ENCODE results near the gene EPC2. TPM values are rescaled to one million over a fixed set of nuclear protein-coding genes. Genes with fewer than 3 reads are reported as not detected.
A peak's percentile ranks its signal among the peaks of the same experiment; 100 is the strongest.

The EPC2 gene
- total and polyA plus RNA-seq, 2 donors: 18.9 to 80.9 TPM

- Histone ChIP-seq H3K36me3 (ENCODE audit: insufficient read depth) (no peaks in the 10 kb centered on the region), H3K27ac (ENCODE audit: low read depth) (no peak overlapping the region), H3K4me3 (ENCODE audit: low read depth, low read length) (no peak overlapping the region), H3K4me1 (ENCODE audit: insufficient read depth) (peaks cover 2% of the 10 kb centered on the region)
- WGBS: 75% methylated on average over 5 of the region's 5 CpGs
- no peak for DNase-seq (ENCODE audit: extremely low spot score)
Measured at GRCh38 chr2:148617219-148617618, 27.3 kb upstream of the EPC2 start.

GRCh38 chr2:148619560-148620195 is 24.9 kb upstream of the EPC2 start:
- 77% methylated on average over 4 of the region's 4 CpGs for WGBS
- Histone ChIP-seq H3K4me1 (ENCODE audit: insufficient read depth) (peaks cover 2% of the 10 kb centered on the region), H3K27ac (ENCODE audit: low read depth) (no peak overlapping the region), H3K4me3 (ENCODE audit: low read depth, low read length) (no peak overlapping the region), H3K36me3 (ENCODE audit: insufficient read depth) (no peaks in the 10 kb centered on the region)
- DNase-seq (ENCODE audit: extremely low spot score): no peak

- Histone ChIP-seq H3K27ac (ENCODE audit: low read depth) (no peak overlapping the region), H3K4me3 (ENCODE audit: low read depth, low read length) (no peak overlapping the region), H3K4me1 (ENCODE audit: insufficient read depth) (no peaks in the 10 kb centered on the region), H3K36me3 (ENCODE audit: insufficient read depth) (no peaks in the 10 kb centered on the region)
- peak; percentile 37 for DNase-seq (ENCODE audit: extremely low spot score)
- WGBS: 46% methylated on average over 3 of the region's 3 CpGs
Measured at GRCh38 chr2:148622366-148622765, 22.2 kb upstream of the EPC2 start.

DNA sequence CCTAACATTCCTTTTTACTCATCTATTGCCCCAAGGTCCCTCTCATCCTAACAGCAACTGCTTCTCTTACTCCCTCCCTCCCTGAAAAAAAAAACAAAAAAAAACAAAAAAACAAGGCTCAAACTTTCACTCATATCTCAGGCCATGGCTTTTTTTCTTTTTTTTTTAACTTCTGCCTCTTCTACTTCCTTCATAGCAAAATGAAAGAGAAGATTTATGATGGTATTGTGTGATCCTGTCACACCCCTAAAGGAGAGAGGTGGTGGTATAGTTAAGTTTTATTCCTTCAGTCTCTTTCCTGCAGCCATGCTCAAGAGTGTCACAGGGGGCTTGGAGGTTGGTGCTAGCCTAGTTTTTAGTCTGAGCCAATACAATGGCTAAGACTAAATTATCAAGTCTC is 21.5 kb upstream of the EPC2 start:
- Histone ChIP-seq H3K27ac (ENCODE audit: low read depth) (no peak overlapping the region), H3K36me3 (ENCODE audit: insufficient read depth) (no peaks in the 10 kb centered on the region), H3K4me1 (ENCODE audit: insufficient read depth) (no peaks in the 10 kb centered on the region), H3K4me3 (ENCODE audit: low read depth, low read length) (no peak overlapping the region)
- DNase-seq (ENCODE audit: extremely low spot score): no peak

DNA sequence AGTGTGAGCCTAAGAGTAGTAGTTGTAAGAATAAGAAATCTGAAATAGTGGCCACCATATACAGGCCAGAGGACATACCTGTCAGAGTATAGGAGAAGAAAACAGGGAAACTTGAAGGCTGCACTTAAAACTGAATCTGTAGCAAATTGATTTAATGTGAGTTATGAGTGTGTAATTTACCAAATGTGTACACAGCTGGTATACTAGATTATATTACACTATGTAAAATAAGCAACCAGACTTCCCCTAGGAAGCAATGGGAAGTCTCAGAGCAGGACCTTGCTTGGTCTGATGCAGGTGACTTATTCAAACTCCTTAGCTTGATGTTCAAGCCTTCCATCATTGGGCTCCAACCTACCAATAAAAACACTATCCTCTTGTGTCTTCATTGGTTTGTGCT is 17.3 kb upstream of the EPC2 start:
- no peak for DNase-seq (ENCODE audit: extremely low spot score)
- Histone ChIP-seq H3K4me3 (ENCODE audit: low read depth, low read length) (no peak overlapping the region), H3K27ac (ENCODE audit: low read depth) (no peak overlapping the region)

DNA sequence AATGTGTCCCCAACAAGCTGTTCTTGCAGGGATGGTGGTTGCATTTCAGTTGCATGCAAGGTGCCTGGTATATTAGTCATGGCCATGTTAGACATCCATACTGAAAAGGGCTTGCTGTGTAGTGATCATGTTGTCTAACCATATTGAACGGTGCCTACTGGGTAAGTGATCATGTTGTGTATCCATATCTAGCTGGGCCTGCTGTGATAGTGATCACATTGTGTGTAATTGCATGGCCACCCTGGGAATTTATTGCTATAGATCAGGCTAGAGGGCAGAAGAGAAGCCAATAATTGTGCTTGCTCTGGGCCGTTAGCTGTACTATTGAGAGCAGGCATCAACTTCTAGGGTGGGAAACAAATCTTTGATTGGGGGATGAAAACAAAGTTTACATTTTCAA is 9.8 kb upstream of the EPC2 start:
- 88% methylated on average over 2 of the region's 2 CpGs for WGBS
- H3K27ac ChIP-seq (ENCODE audit: low read depth): no peak overlapping the region

More for the DNA sequence above, 17.3 kb upstream of the EPC2 start:
- H3K4me1 ChIP-seq (ENCODE audit: insufficient read depth): no peaks in the 10 kb centered on the region
- no peaks in the 10 kb centered on the region for H3K36me3 ChIP-seq (ENCODE audit: insufficient read depth)

DNA sequence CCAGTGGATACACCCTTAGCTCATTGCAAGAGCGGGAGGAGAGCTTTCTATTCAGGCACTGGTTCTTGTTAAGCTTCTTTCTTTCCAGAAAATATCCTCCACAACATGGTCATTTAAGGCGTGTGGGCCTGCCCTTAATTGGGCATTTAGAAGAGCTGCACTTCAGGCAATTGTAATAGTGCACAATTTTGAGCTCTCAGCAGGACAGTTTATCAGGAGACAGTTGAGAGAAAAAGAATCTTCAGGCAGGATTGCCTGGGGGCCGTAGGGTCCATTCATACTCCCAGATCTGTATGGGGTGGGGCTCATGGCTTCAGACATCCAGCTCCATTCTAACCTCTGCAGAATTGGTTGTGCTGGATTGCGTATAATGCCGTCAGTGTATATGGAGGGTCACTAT is 6.0 kb upstream of the EPC2 start:
- Histone ChIP-seq H3K4me1 (ENCODE audit: insufficient read depth) (no peaks in the 10 kb centered on the region), H3K27ac (ENCODE audit: low read depth) (no peak overlapping the region), H3K4me3 (ENCODE audit: low read depth, low read length) (no peak overlapping the region), H3K36me3 (ENCODE audit: insufficient read depth) (no peaks in the 10 kb centered on the region)
- no peak for DNase-seq (ENCODE audit: extremely low spot score)
- 89% methylated on average over 5 of the region's 5 CpGs for WGBS

More for the DNA sequence above, 9.8 kb upstream of the EPC2 start:
- no peak for DNase-seq (ENCODE audit: extremely low spot score)
- H3K4me1 ChIP-seq (ENCODE audit: insufficient read depth): no peaks in the 10 kb centered on the region
- no peak overlapping the region for H3K4me3 ChIP-seq (ENCODE audit: low read depth, low read length)
- H3K36me3 ChIP-seq (ENCODE audit: insufficient read depth): no peaks in the 10 kb centered on the region

GRCh38 chr2:148640767-148641166 is 3.8 kb upstream of the EPC2 start:
- 58% methylated on average over 5 of the region's 5 CpGs for WGBS
- no peak for DNase-seq (ENCODE audit: extremely low spot score)
- no peaks in the 10 kb centered on the region for H3K36me3 ChIP-seq (ENCODE audit: insufficient read depth)
- no peaks in the 10 kb centered on the region for H3K4me1 ChIP-seq (ENCODE audit: insufficient read depth)
- no peak overlapping the region for H3K4me3 ChIP-seq (ENCODE audit: low read depth, low read length)
- H3K27ac ChIP-seq (ENCODE audit: low read depth): no peak overlapping the region

DNA sequence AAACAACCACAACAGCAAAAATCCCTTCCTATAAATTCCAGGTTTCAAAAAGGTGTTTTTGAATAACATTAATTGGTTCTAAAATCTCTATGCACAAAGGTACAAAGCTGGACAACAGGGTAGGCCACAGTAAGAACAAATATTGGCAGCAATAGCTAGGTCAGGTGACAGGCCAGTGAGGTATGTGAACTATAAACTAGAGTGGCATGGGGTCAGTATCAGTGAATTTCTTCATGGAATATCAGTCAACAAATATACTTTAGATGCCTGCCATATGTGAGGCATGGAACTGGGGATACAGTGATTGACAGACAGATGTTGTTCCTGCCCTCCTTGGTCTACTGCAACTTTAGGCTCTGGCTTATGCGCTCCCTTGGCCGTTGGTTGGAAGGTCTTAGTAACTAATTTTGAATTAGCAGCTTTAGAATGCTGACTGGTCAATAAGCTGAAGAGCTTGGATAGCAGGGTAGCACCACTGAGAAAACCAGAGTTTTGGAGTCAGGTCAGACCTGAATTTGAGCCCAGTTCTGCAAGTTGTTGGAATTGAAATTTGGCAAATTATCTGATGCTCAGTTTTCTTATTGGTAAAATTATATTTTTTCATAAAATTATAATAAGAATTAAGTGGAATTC is 2.3 kb upstream of the EPC2 start:
- DNase-seq (ENCODE audit: extremely low spot score): no peak
- H3K27ac ChIP-seq (ENCODE audit: low read depth): no peak overlapping the region
- no peak overlapping the region for H3K4me3 ChIP-seq (ENCODE audit: low read depth, low read length)
- H3K4me1 ChIP-seq (ENCODE audit: insufficient read depth): no peaks in the 10 kb centered on the region
- 65% methylated on average over 2 of the region's 2 CpGs for WGBS
- no peaks in the 10 kb centered on the region for H3K36me3 ChIP-seq (ENCODE audit: insufficient read depth)

DNA sequence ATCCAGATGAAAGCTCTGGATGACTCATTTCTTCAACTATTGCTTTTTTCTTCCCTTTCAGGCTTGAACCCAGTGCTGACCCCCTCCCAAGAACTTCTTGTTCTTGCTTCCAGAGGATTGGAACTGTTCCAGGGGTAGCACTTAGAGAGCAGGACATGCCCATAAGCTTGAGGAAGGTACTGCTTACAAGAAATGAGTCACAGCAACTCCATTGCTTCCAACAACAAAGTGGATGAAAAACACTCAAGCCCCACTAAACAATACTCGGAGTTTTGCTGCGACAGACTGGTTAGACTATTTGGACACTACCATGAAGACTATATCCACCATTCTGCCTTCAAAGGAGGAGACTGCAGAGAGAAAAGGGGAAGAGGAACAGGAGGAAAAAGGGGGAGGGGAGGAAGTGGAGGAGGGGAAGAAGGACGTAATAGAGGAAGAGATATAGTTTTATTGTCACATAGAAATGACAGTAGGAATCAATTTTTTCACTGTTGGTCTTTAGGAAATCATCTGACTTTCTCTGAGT is 1.6 kb upstream of the EPC2 start:
- H3K4me3 ChIP-seq (ENCODE audit: low read depth, low read length): no peak overlapping the region
- H3K36me3 ChIP-seq (ENCODE audit: insufficient read depth): no peaks in the 10 kb centered on the region
- 65% methylated on average over 3 of the region's 3 CpGs for WGBS
- H3K4me1 ChIP-seq (ENCODE audit: insufficient read depth): no peaks in the 10 kb centered on the region
- DNase-seq (ENCODE audit: extremely low spot score): no peak
- no peak overlapping the region for H3K27ac ChIP-seq (ENCODE audit: low read depth)

- Histone ChIP-seq H3K4me1 (ENCODE audit: insufficient read depth) (no peaks in the 10 kb centered on the region), H3K4me3 (ENCODE audit: low read depth, low read length) (no peak overlapping the region), H3K27ac (ENCODE audit: low read depth) (no peak overlapping the region), H3K36me3 (ENCODE audit: insufficient read depth) (no peaks in the 10 kb centered on the region)
- no peak for DNase-seq (ENCODE audit: extremely low spot score)
- 40% methylated on average over 5 of the region's 5 CpGs for WGBS
Measured at GRCh38 chr2:148643421-148643820, 1.1 kb upstream of the EPC2 start.

DNA sequence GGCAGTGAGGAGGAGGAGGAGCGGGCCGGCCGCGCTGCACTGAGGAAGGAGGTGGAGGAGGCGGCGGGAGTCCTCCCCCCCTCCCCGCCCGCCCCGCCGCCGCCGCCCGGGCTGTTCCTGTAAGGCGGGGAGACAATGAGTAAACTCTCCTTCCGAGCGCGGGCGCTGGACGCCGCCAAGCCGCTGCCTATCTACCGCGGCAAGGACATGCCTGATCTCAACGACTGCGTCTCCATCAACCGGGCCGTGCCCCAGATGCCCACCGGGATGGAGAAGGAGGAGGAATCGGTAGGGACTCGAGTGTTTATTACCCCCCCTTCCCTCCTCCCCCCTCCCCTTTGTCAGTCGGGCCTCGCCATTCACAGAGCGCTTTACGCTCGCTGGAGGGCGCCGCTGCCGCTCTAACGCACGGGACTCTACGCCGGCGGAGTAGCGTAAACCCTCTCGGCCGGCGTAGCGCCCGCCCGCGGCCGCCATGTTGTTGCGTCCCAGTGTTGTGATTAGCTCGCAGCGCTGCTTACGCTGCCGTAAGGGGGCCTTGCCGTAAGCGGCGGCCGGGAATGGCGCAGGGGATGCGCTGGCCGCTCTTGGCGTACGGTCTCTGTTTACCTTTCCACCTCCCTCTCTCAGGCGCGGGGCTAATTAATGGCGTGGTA is 460 bp downstream of the EPC2 start:
- Histone ChIP-seq H3K4me3 (ENCODE audit: low read depth, low read length) (peak overlapping the region; percentile 87), H3K36me3 (ENCODE audit: insufficient read depth) (no peaks in the 10 kb centered on the region), H3K27ac (ENCODE audit: low read depth) (peak overlapping the region; percentile 99), H3K4me1 (ENCODE audit: insufficient read depth) (no peaks in the 10 kb centered on the region)
- DNase-seq (ENCODE audit: extremely low spot score): peak; percentile 88
- whole genome bisulfite sequencing: under 1% methylated on average over 69 of the region's 69 CpGs

GRCh38 chr2:148645539-148646230 is 1.1 kb downstream of the EPC2 start:
- peak overlapping the region; percentile 87 for H3K4me3 ChIP-seq (ENCODE audit: low read depth, low read length)
- H3K4me1 ChIP-seq (ENCODE audit: insufficient read depth): no peaks in the 10 kb centered on the region
- under 1% methylated on average over 47 of the region's 47 CpGs for WGBS
- H3K36me3 ChIP-seq (ENCODE audit: insufficient read depth): no peaks in the 10 kb centered on the region
- peak; percentile 51 for DNase-seq (ENCODE audit: extremely low spot score)
- H3K27ac ChIP-seq (ENCODE audit: low read depth): peak overlapping the region; percentile 95

- H3K36me3 ChIP-seq (ENCODE audit: insufficient read depth): no peaks in the 10 kb centered on the region
- H3K4me1 ChIP-seq (ENCODE audit: insufficient read depth): no peaks in the 10 kb centered on the region
- H3K27ac ChIP-seq (ENCODE audit: low read depth): no peak overlapping the region
- no peak for DNase-seq (ENCODE audit: extremely low spot score)
- WGBS: 22% methylated on average over 4 of the region's 4 CpGs
- H3K4me3 ChIP-seq (ENCODE audit: low read depth, low read length): peak overlapping the region; percentile 87
Measured at GRCh38 chr2:148646231-148646559, 1.6 kb downstream of the EPC2 start.

Data from urinary bladder (tissue), 4 donors.